ENCODE measurements around the gene SERBP1. TPM values are rescaled to one million over a fixed set of nuclear protein-coding genes. Genes with fewer than 3 reads are reported as not detected.
"Not testable (repeated sequence)": the region's sequence is repeated elsewhere in the genome, so short reads cannot be mapped to it uniquely, and the experiment has no call there.

The SERBP1 gene
- total RNA-seq, 1 donor from 2014 or later = 135 TPM

- intact Hi-C loops (cut with DNase I) = no loop called here
- TF ChIP-seq, protein P1, sequence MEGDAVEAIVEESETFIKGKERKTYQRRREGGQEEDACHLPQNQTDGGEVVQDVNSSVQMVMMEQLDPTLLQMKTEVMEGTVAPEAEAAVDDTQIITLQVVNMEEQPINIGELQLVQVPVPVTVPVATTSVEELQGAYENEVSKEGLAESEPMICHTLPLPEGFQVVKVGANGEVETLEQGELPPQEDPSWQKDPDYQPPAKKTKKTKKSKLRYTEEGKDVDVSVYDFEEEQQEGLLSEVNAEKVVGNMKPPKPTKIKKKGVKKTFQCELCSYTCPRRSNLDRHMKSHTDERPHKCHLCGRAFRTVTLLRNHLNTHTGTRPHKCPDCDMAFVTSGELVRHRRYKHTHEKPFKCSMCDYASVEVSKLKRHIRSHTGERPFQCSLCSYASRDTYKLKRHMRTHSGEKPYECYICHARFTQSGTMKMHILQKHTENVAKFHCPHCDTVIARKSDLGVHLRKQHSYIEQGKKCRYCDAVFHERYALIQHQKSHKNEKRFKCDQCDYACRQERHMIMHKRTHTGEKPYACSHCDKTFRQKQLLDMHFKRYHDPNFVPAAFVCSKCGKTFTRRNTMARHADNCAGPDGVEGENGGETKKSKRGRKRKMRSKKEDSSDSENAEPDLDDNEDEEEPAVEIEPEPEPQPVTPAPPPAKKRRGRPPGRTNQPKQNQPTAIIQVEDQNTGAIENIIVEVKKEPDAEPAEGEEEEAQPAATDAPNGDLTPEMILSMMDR (IDR thresholded peaks at IDR 0.05) = no peak
- Histone ChIP-seq H3K4me1 (peaks cover 7% of the 10 kb centered on the region), H3K27ac (no peak overlapping the region), H3K9me3 (no peaks in the 10 kb centered on the region), H3K36me3 (no peaks in the 10 kb centered on the region), H3K27me3 (ENCODE audit: low read depth) (no peaks in the 10 kb centered on the region), H3K4me3 (no peak overlapping the region)
- ATAC-seq = no peak
- no peak for DNase-seq
Measured at GRCh38 chr1:67404212-67404620, 26.0 kb downstream of the SERBP1 start.

DNA sequence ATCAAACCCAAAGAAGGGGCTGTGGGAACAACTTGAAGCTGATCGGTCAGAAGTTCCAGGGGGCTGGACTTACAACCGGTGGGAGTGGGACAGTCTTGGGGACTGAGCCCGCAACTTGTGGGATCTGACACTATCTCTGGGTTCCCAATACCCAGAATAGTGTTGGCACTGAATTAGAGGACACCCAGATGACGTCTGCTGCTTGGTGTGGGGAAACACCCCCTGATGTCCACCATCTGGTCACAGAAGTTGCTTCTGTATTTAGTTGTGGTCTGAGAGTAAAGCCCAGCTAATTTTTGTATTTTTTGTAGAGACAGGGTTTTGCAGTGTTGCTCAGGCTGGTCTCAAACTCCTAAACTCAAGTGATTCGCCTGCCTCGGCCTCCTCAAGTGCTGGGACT, 28.8 kb downstream of the SERBP1 start:
- no peaks in the 10 kb centered on the region for H3K36me3 ChIP-seq
- no peaks in the 10 kb centered on the region for H3K9me3 ChIP-seq
- intact Hi-C loops (cut with DNase I) = no loop called here
- peaks cover 7% of the 10 kb centered on the region for H3K4me1 ChIP-seq
- no peak overlapping the region for H3K4me3 ChIP-seq
- TF ChIP-seq, protein P1 (IDR thresholded peaks at IDR 0.05) = no peak
- H3K27ac ChIP-seq = no peak overlapping the region
- DNase-seq (no peak), ATAC-seq (no peak)
- H3K27me3 ChIP-seq (ENCODE audit: low read depth) = no peaks in the 10 kb centered on the region

GRCh38 chr1:67400029-67400786, 30.0 kb downstream of the SERBP1 start:
- intact Hi-C loops (cut with DNase I); H3K4me1 ChIP-seq; ATAC-seq; H3K9me3 ChIP-seq; H3K27ac ChIP-seq; H3K27me3 ChIP-seq (ENCODE audit: low read depth); H3K4me3 ChIP-seq; H3K36me3 ChIP-seq; DNase-seq: not testable (repeated sequence)

DNA sequence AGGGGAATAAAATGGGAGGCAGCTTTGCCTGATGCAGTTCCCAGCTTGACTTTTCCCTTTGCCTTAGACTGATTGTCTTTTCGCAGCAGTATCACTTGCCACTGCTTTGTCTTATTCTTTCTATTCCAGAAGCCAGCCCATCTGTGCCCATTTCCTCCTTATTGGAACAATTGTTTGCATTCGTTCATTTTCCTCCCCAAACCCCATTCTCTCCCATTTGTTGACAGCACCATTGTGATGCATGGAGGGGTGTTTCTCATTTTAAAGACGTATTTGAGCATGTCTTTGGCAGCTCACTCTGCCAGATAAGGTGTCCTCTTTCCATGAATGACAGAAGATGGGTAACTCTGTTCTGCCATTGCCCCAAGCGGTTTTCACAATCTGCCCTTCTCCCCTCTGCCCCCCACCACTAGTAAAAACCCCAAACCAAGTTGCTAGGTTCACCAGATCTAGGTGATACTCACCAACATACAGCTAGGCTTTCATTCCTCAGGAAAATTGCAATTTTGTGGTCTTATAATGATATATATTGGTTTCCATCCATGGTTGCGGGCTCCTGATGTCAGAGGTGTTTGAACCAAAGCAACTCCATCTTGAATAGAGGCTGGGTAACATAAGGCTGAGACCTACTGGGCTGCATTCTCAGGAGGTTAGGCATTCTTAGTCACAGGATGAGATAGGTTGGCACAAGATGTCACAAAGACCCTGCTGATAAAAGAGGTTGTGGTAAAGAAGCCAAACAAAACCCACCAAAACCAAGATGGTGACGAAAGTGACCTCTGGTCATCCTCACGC, 30.8 kb downstream of the SERBP1 start:
- Histone ChIP-seq H3K9me3 (no peaks in the 10 kb centered on the region), H3K4me3 (no peak overlapping the region), H3K27ac (no peak overlapping the region), H3K27me3 (ENCODE audit: low read depth) (no peaks in the 10 kb centered on the region), H3K4me1 (no peaks in the 10 kb centered on the region), H3K36me3 (no peaks in the 10 kb centered on the region)
- intact Hi-C loops (cut with DNase I) = no loop called here
- ATAC-seq = no peak
- DNase-seq = no peak
- TF ChIP-seq, protein P1 (IDR thresholded peaks at IDR 0.05) = no peak

DNA sequence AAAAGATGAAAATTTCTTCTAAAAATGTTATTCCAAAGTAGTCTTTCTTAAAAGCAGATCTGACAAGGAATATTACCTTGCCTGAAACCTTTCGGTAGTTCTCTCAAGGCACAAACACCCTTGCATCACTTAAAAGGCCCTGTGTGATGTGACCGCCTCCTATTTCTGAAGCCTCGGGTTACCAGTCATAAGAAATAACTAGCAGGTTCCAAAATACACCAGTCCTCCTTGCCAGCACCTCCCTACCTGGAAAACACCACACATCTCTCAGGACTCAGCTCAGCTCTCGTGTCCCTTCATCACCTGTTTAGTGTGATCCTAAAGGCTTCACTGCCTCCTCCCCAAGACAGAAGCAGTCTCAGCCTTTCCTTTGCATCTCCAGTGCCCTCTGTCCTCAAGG, 35.7 kb downstream of the SERBP1 start:
- Histone ChIP-seq H3K9me3 (no peaks in the 10 kb centered on the region), H3K36me3 (no peaks in the 10 kb centered on the region), H3K4me1 (no peaks in the 10 kb centered on the region), H3K4me3 (no peak overlapping the region), H3K27ac (no peak overlapping the region), H3K27me3 (ENCODE audit: low read depth) (no peaks in the 10 kb centered on the region)
- intact Hi-C loops (cut with DNase I) = no loop called here
- ATAC-seq = no peak
- DNase-seq = no peak
- TF ChIP-seq, protein P1 (IDR thresholded peaks at IDR 0.05) = no peak

DNA sequence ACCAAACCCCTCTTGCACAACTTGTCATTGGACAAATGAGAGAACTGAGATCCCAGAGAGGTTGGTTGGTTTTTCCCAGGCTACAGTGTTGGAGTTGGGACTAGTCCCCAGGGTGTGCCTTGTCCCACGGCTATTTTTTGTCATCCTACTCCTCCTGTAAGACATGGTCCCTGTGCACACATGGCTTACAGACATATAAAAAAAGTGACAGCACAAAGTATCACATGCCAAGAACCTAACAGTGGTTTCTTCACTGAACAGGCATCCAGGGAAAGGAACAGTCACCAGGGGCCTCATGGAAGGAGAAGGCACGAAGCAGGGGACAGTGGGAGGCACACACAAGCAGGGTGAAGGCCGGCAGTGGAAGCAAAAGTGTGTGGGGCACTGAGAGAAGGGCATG, 36.5 kb downstream of the SERBP1 start:
- Histone ChIP-seq H3K9me3 (no peaks in the 10 kb centered on the region), H3K4me1 (no peaks in the 10 kb centered on the region), H3K27ac (no peak overlapping the region), H3K36me3 (no peaks in the 10 kb centered on the region), H3K27me3 (ENCODE audit: low read depth) (no peaks in the 10 kb centered on the region), H3K4me3 (no peak overlapping the region)
- TF ChIP-seq, protein P1 (IDR thresholded peaks at IDR 0.05) = no peak
- ATAC-seq (no peak), DNase-seq (no peak)
- intact Hi-C loops (cut with DNase I) = no loop called here

Measured in lower lobe of right lung (tissue), 2 donors.